Vagina (tissue), 2 donors: Measurements from ENCODE around the gene TOR1AIP1.

ENCODE experiments used
- CTCF ChIP-seq, 3 experiments: fragments of 450-650 bp in 2 of 3; fragments of 200-600 bp in 1 of 3; sonication (generic) in 1 of 3; IDR thresholded peaks; one replicate each; pipeline ENCODE4 v1.5.1; 2017 to 2019; ENCODE audit warnings: antibody characterized with exemption in 3 of 3, mild to moderate bottlenecking in 2 of 3, moderate library complexity in 2 of 3
- POLR2A ChIP-seq, 2 donors: fragments of 450-650 bp; IDR thresholded peaks; one replicate each; pipeline ENCODE4 v1.6.1; 2017; ENCODE audit warnings: antibody characterized with exemption in 2 of 2, mild to moderate bottlenecking in 2 of 2, moderate library complexity in 2 of 2

GRCh38 chr1:179917601-179918429 lies 35.7 kb downstream of the TOR1AIP1 start:
- no peak for TF ChIP-seq POLR2A (IDR thresholded peaks at IDR 0.05)
- no peak for TF ChIP-seq CTCF (IDR thresholded peaks at IDR 0.05)
